ENCODE measurements around the gene MARCO. TPM values are rescaled to one million over a fixed set of nuclear protein-coding genes. Genes with fewer than 3 reads are reported as not detected.
"Not testable (repeated sequence)": the region's sequence is repeated elsewhere in the genome, so short reads cannot be mapped to it uniquely, and the experiment has no call there.

Gene MARCO
- total RNA-seq, 1 donor from 2014 or later: not detected

GRCh38 chr2:118939994-118940393 is 2.0 kb upstream of the MARCO start:
- H3K27ac Mint-ChIP-seq: no peak overlapping the region
- no peak for DNase-seq (ENCODE audit: low spot score)
- no peak overlapping the region for H3K4me3 Mint-ChIP-seq
- no peaks in the 10 kb centered on the region for H3K4me1 Mint-ChIP-seq (ENCODE audit: low read depth)
- intact Hi-C loops (cut with micrococcal nuclease): no loop called here
- H3K27me3 Mint-ChIP-seq (ENCODE audit: insufficient read depth): no peaks in the 10 kb centered on the region
- no peaks in the 10 kb centered on the region for H3K36me3 Mint-ChIP-seq (ENCODE audit: low read depth)
- H3K9me3 Mint-ChIP-seq: no peaks in the 10 kb centered on the region

GRCh38 chr2:118940486-118941120 is 1.4 kb upstream of the MARCO start:
- no peaks in the 10 kb centered on the region for H3K36me3 Mint-ChIP-seq (ENCODE audit: low read depth)
- H3K4me1 Mint-ChIP-seq (ENCODE audit: low read depth): no peaks in the 10 kb centered on the region
- H3K27me3 Mint-ChIP-seq (ENCODE audit: insufficient read depth): no peaks in the 10 kb centered on the region
- intact Hi-C loops (cut with micrococcal nuclease): no loop called here
- H3K27ac Mint-ChIP-seq: no peak overlapping the region
- H3K9me3 Mint-ChIP-seq: no peaks in the 10 kb centered on the region
- H3K4me3 Mint-ChIP-seq: no peak overlapping the region
- no peak for DNase-seq (ENCODE audit: low spot score)

GRCh38 chr2:118943286-118943685 is 1.3 kb downstream of the MARCO start:
- no peaks in the 10 kb centered on the region for H3K36me3 Mint-ChIP-seq (ENCODE audit: low read depth)
- no peaks in the 10 kb centered on the region for H3K4me1 Mint-ChIP-seq (ENCODE audit: low read depth)
- no peaks in the 10 kb centered on the region for H3K27me3 Mint-ChIP-seq (ENCODE audit: insufficient read depth)
- H3K27ac Mint-ChIP-seq: no peak overlapping the region
- no peak overlapping the region for H3K4me3 Mint-ChIP-seq
- no peak for DNase-seq (ENCODE audit: low spot score)
- intact Hi-C loops (cut with micrococcal nuclease): no loop called here
- H3K9me3 Mint-ChIP-seq: no peaks in the 10 kb centered on the region

- H3K4me3 Mint-ChIP-seq: no peak overlapping the region
- H3K9me3 Mint-ChIP-seq: no peaks in the 10 kb centered on the region
- no peaks in the 10 kb centered on the region for H3K36me3 Mint-ChIP-seq (ENCODE audit: low read depth)
- DNase-seq (ENCODE audit: low spot score): no peak
- intact Hi-C loops (cut with micrococcal nuclease): no loop called here
- no peaks in the 10 kb centered on the region for H3K27me3 Mint-ChIP-seq (ENCODE audit: insufficient read depth)
- H3K27ac Mint-ChIP-seq: no peak overlapping the region
- H3K4me1 Mint-ChIP-seq (ENCODE audit: low read depth): no peaks in the 10 kb centered on the region
These were observed 3.9 kb downstream of the MARCO start for GRCh38 chr2:118945881-118946280.

- H3K4me1 Mint-ChIP-seq (ENCODE audit: low read depth); H3K4me3 Mint-ChIP-seq; DNase-seq (ENCODE audit: low spot score); H3K27ac Mint-ChIP-seq; H3K27me3 Mint-ChIP-seq (ENCODE audit: insufficient read depth); H3K36me3 Mint-ChIP-seq (ENCODE audit: low read depth); intact Hi-C loops (cut with micrococcal nuclease); H3K9me3 Mint-ChIP-seq: not testable (repeated sequence)
These were observed 6.3 kb downstream of the MARCO start for GRCh38 chr2:118948266-118948665.

GRCh38 chr2:118954297-118955060 is 12.5 kb downstream of the MARCO start:
- no peak overlapping the region for H3K27ac Mint-ChIP-seq
- intact Hi-C loops (cut with micrococcal nuclease): no loop called here
- peaks cover 2% of the 10 kb centered on the region for H3K27me3 Mint-ChIP-seq (ENCODE audit: insufficient read depth)
- H3K36me3 Mint-ChIP-seq (ENCODE audit: low read depth): no peaks in the 10 kb centered on the region
- H3K4me1 Mint-ChIP-seq (ENCODE audit: low read depth): no peaks in the 10 kb centered on the region
- DNase-seq (ENCODE audit: low spot score): no peak
- H3K4me3 Mint-ChIP-seq: no peak overlapping the region
- H3K9me3 Mint-ChIP-seq: no peaks in the 10 kb centered on the region

- DNase-seq (ENCODE audit: low spot score): no peak
- Mint-ChIP-seq H3K9me3 (no peaks in the 10 kb centered on the region), H3K4me1 (ENCODE audit: low read depth) (no peaks in the 10 kb centered on the region), H3K27ac (no peak overlapping the region), H3K4me3 (no peak overlapping the region), H3K36me3 (ENCODE audit: low read depth) (no peaks in the 10 kb centered on the region), H3K27me3 (ENCODE audit: insufficient read depth) (peaks cover 2% of the 10 kb centered on the region)
- intact Hi-C loops (cut with micrococcal nuclease): no loop called here
These were observed 23.7 kb downstream of the MARCO start for GRCh38 chr2:118965737-118966136.

GRCh38 chr2:118967124-118967880 is 25.3 kb downstream of the MARCO start:
- no peaks in the 10 kb centered on the region for H3K4me1 Mint-ChIP-seq (ENCODE audit: low read depth)
- no peak for DNase-seq (ENCODE audit: low spot score)
- intact Hi-C loops (cut with micrococcal nuclease): no loop called here
- no peaks in the 10 kb centered on the region for H3K36me3 Mint-ChIP-seq (ENCODE audit: low read depth)
- peaks cover 2% of the 10 kb centered on the region for H3K27me3 Mint-ChIP-seq (ENCODE audit: insufficient read depth)
- H3K4me3 Mint-ChIP-seq: no peak overlapping the region
- H3K27ac Mint-ChIP-seq: no peak overlapping the region
- H3K9me3 Mint-ChIP-seq: no peaks in the 10 kb centered on the region

- Mint-ChIP-seq H3K9me3 (no peaks in the 10 kb centered on the region), H3K27me3 (ENCODE audit: insufficient read depth) (peaks cover 5% of the 10 kb centered on the region), H3K36me3 (ENCODE audit: low read depth) (no peaks in the 10 kb centered on the region), H3K27ac (no peak overlapping the region), H3K4me1 (ENCODE audit: low read depth) (no peaks in the 10 kb centered on the region), H3K4me3 (no peak overlapping the region)
- intact Hi-C loops (cut with micrococcal nuclease): no loop called here
- no peak for DNase-seq (ENCODE audit: low spot score)
These were observed 26.0 kb downstream of the MARCO start for GRCh38 chr2:118968042-118968441.

- H3K36me3 Mint-ChIP-seq (ENCODE audit: low read depth): no peaks in the 10 kb centered on the region
- no peak overlapping the region for H3K4me3 Mint-ChIP-seq
- H3K4me1 Mint-ChIP-seq (ENCODE audit: low read depth): no peaks in the 10 kb centered on the region
- no peak for DNase-seq (ENCODE audit: low spot score)
- H3K27me3 Mint-ChIP-seq (ENCODE audit: insufficient read depth): peaks cover 3% of the 10 kb centered on the region
- H3K27ac Mint-ChIP-seq: no peak overlapping the region
- no peaks in the 10 kb centered on the region for H3K9me3 Mint-ChIP-seq
- intact Hi-C loops (cut with micrococcal nuclease): no loop called here
These were observed 27.2 kb downstream of the MARCO start for GRCh38 chr2:118968961-118969733.

- no peak overlapping the region for H3K4me3 Mint-ChIP-seq
- no peaks in the 10 kb centered on the region for H3K9me3 Mint-ChIP-seq
- no peaks in the 10 kb centered on the region for H3K36me3 Mint-ChIP-seq (ENCODE audit: low read depth)
- H3K27ac Mint-ChIP-seq: no peak overlapping the region
- intact Hi-C loops (cut with micrococcal nuclease): no loop called here
- H3K4me1 Mint-ChIP-seq (ENCODE audit: low read depth): no peaks in the 10 kb centered on the region
- DNase-seq (ENCODE audit: low spot score): no peak
- peaks cover 3% of the 10 kb centered on the region for H3K27me3 Mint-ChIP-seq (ENCODE audit: insufficient read depth)
These were observed 27.9 kb downstream of the MARCO start for GRCh38 chr2:118969734-118970395.

GRCh38 chr2:118970396-118971135 is 28.6 kb downstream of the MARCO start:
- no peak for DNase-seq (ENCODE audit: low spot score)
- Mint-ChIP-seq H3K27me3 (ENCODE audit: insufficient read depth) (peaks cover 3% of the 10 kb centered on the region), H3K27ac (no peak overlapping the region), H3K4me3 (no peak overlapping the region), H3K36me3 (ENCODE audit: low read depth) (no peaks in the 10 kb centered on the region), H3K9me3 (no peaks in the 10 kb centered on the region), H3K4me1 (ENCODE audit: low read depth) (no peaks in the 10 kb centered on the region)
- intact Hi-C loops (cut with micrococcal nuclease): no loop called here

Data from activated T-helper 1 cell treated with anti-CD3 and anti-CD28 coated beads, Interleukin-12 subunit alpha, Interleukin-12 subunit beta, Interleukin-2, Interleukin-4 antibody, amounts not matched to agents 30 ng/mL and 10 ng/mL and 1 ng/mL, durations not matched to agents 14 hours and 24 hours and 36 hours (primary cell).